ENCODE results near the gene NT5E.

NT5E gene

GRCh38 chr6:85458782-85459181 is 8.9 kb downstream of the NT5E start:
- no peaks in the 10 kb centered on the region for H3K79me1 ChIP-seq (ENCODE audit: low read length)
- H3K14ac ChIP-seq (ENCODE audit: low read length), result no peak overlapping the region
- no peak overlapping the region for H2AFZ ChIP-seq (ENCODE audit: insufficient read depth, low read length, poor library complexity)
- H2AK5ac ChIP-seq (ENCODE audit: low read length), result no peak overlapping the region
- no peak overlapping the region for H3K23ac ChIP-seq (ENCODE audit: low read length)
- H3K9me3 ChIP-seq (ENCODE audit: insufficient read depth, low read depth, low read length), result peaks cover 2% of the 10 kb centered on the region
- H3K18ac ChIP-seq (ENCODE audit: low read length), result no peak overlapping the region
- H3K4ac ChIP-seq (ENCODE audit: low read depth, low read length), result no peak overlapping the region
- H3K4me3 ChIP-seq (ENCODE audit: low read depth, low read length), result no peak overlapping the region
- no peak for DNase-seq
- H4K91ac ChIP-seq (ENCODE audit: low read depth, low read length), result no peak overlapping the region
- no peak overlapping the region for H3K9ac ChIP-seq (ENCODE audit: low read length)
- H3K36me3 ChIP-seq (ENCODE audit: control insufficient read depth in 1 of 2, insufficient read depth in 2 of 2, low read length in 2 of 2), result no peaks in the 10 kb centered on the region
- no peaks in the 10 kb centered on the region for H3K79me2 ChIP-seq (ENCODE audit: control insufficient read depth, insufficient read depth, low read length, poor library complexity)
- no peak overlapping the region for H4K8ac ChIP-seq (ENCODE audit: low read depth, low read length)
- WGBS (ENCODE audit: extremely low coverage, insufficient coverage, insufficient read length), result no CpG with 5 or more reads among the region's 3 CpGs
- no peak overlapping the region for H2BK5ac ChIP-seq (ENCODE audit: low read depth, low read length, poor library complexity)
- H3K27ac ChIP-seq (ENCODE audit: low read depth, low read length), result no peak overlapping the region
- no peak overlapping the region for H2BK12ac ChIP-seq (ENCODE audit: low read length)
- H2BK120ac ChIP-seq (ENCODE audit: insufficient read depth, low read length, poor library complexity), result no peak overlapping the region
- no peak overlapping the region for H4K12ac ChIP-seq (ENCODE audit: low read depth, low read length)
- H3K27me3 ChIP-seq (ENCODE audit: insufficient read depth, low read length), result no peaks in the 10 kb centered on the region
- H3K4me2 ChIP-seq (ENCODE audit: low read length), result no peak overlapping the region
- peaks cover 0 to 2% of the 10 kb centered on the region in 2 experiments for H3K4me1 ChIP-seq (ENCODE audit: control insufficient read depth in 1 of 2, insufficient read depth in 2 of 2, low read length in 2 of 2)

DNA sequence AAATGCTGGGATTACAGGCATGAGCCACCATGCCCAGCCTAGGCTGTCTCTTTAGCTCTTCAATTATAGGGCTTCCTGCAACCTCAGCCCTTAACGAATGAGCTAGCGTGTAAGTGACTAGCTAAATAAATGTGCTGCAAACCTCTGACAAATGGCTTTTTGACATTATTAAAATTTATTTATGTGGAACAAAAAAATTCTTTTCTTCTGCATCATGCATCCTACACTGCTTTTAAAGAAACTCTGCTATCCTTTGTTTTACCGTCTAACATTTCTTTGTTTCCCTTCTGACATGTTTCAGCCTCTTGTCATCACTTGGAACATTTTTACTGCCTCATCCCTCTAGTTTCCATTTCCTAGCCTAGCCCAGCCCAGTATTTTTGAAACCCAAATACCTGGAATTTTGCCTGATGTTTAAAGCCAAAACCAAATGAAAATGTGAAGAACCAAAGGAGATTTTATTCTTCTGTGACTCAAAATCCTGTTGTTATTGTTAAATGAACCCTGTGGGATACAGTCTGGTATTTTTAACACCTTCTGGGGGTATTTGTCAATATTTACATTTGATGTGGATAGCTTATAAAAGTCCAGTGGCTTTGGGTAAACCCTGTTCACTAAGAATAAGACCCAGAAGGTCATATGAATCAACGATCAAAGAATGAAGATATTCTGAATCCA is 9.5 kb downstream of the NT5E start:
- no peak overlapping the region for H2AK5ac ChIP-seq (ENCODE audit: low read length)
- no peak overlapping the region for H3K4me3 ChIP-seq (ENCODE audit: low read depth, low read length)
- peak in 1 of 2 donors; percentile 12 for DNase-seq
- H2BK12ac ChIP-seq (ENCODE audit: low read length), result no peak overlapping the region
- WGBS (ENCODE audit: extremely low coverage, insufficient coverage, insufficient read length), result no CpG with 5 or more reads among the region's 4 CpGs
- H3K4ac ChIP-seq (ENCODE audit: low read depth, low read length), result no peak overlapping the region
- H3K9me3 ChIP-seq (ENCODE audit: insufficient read depth, low read depth, low read length), result peaks cover 2% of the 10 kb centered on the region
- no peak overlapping the region for H4K8ac ChIP-seq (ENCODE audit: low read depth, low read length)
- no peak overlapping the region for H3K14ac ChIP-seq (ENCODE audit: low read length)
- H3K4me2 ChIP-seq (ENCODE audit: low read length), result no peak overlapping the region
- no peaks in the 10 kb centered on the region for H3K36me3 ChIP-seq (ENCODE audit: control insufficient read depth in 1 of 2, insufficient read depth in 2 of 2, low read length in 2 of 2)
- no peaks in the 10 kb centered on the region for H3K27me3 ChIP-seq (ENCODE audit: insufficient read depth, low read length)
- H3K79me1 ChIP-seq (ENCODE audit: low read length), result no peaks in the 10 kb centered on the region
- H2BK120ac ChIP-seq (ENCODE audit: insufficient read depth, low read length, poor library complexity), result no peak overlapping the region
- H4K91ac ChIP-seq (ENCODE audit: low read depth, low read length), result no peak overlapping the region
- H3K27ac ChIP-seq (ENCODE audit: low read depth, low read length), result no peak overlapping the region
- H3K4me1 ChIP-seq (ENCODE audit: control insufficient read depth in 1 of 2, insufficient read depth in 2 of 2, low read length in 2 of 2), result peaks cover 0 to 2% of the 10 kb centered on the region in 2 experiments
- H3K23ac ChIP-seq (ENCODE audit: low read length), result no peak overlapping the region
- H3K9ac ChIP-seq (ENCODE audit: low read length), result no peak overlapping the region
- H2AFZ ChIP-seq (ENCODE audit: insufficient read depth, low read length, poor library complexity), result no peak overlapping the region
- H3K18ac ChIP-seq (ENCODE audit: low read length), result no peak overlapping the region
- H4K12ac ChIP-seq (ENCODE audit: low read depth, low read length), result no peak overlapping the region
- H3K79me2 ChIP-seq (ENCODE audit: control insufficient read depth, insufficient read depth, low read length, poor library complexity), result no peaks in the 10 kb centered on the region
- H2BK5ac ChIP-seq (ENCODE audit: low read depth, low read length, poor library complexity), result no peak overlapping the region

DNA sequence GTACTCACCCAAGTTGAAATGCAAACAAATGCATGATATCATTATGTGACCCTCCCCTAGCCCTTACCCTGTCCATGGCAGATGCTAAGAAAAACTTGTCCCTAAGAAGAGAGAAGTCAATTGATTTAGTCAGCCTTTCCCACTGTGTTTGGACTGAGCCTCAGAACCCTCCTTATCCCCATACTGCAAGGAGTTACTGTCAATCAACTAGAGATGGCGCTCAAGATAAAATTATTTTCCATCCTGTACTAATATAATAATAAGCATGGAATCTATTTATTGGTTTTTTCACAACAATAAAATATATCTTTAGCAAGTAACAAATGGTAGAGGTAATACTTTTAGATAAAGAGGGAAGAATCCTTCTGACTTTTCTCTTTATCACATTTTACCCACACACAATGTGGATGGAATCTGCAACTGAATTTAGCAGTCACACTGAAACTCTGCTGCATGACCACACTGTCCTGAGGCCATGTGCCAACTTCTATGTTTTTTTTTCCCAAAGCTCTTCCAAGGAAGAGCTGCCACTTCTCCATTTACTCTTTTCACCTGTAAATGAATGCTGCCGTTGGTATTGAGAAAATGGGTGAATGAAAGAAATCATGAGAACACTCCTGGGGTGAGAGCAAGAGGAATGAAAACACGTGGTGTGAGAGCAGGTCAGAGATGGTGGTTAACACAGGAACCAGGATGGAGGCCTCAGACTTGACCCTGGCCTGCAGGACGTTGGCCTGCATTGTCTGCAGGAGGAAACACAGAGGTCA is 10.5 kb downstream of the NT5E start:
- Histone ChIP-seq H3K4me3 (ENCODE audit: low read depth, low read length) (no peak overlapping the region), H3K36me3 (ENCODE audit: control insufficient read depth in 1 of 2, insufficient read depth in 2 of 2, low read length in 2 of 2) (no peaks in the 10 kb centered on the region), H3K79me2 (ENCODE audit: control insufficient read depth, insufficient read depth, low read length, poor library complexity) (no peaks in the 10 kb centered on the region), H2BK120ac (ENCODE audit: insufficient read depth, low read length, poor library complexity) (no peak overlapping the region), H2BK12ac (ENCODE audit: low read length) (no peak overlapping the region), H4K8ac (ENCODE audit: low read depth, low read length) (no peak overlapping the region), H2BK5ac (ENCODE audit: low read depth, low read length, poor library complexity) (no peak overlapping the region), H3K4me2 (ENCODE audit: low read length) (no peak overlapping the region), H3K4ac (ENCODE audit: low read depth, low read length) (no peak overlapping the region), H2AK5ac (ENCODE audit: low read length) (no peak overlapping the region), H3K14ac (ENCODE audit: low read length) (no peak overlapping the region), H4K12ac (ENCODE audit: low read depth, low read length) (no peak overlapping the region), H3K27me3 (ENCODE audit: insufficient read depth, low read length) (no peaks in the 10 kb centered on the region), H2AFZ (ENCODE audit: insufficient read depth, low read length, poor library complexity) (no peak overlapping the region), H3K27ac (ENCODE audit: low read depth, low read length) (no peak overlapping the region), H3K9ac (ENCODE audit: low read length) (no peak overlapping the region), H3K18ac (ENCODE audit: low read length) (no peak overlapping the region), H3K23ac (ENCODE audit: low read length) (no peak overlapping the region), H4K91ac (ENCODE audit: low read depth, low read length) (no peak overlapping the region), H3K79me1 (ENCODE audit: low read length) (no peaks in the 10 kb centered on the region), H3K4me1 (ENCODE audit: control insufficient read depth in 1 of 2, insufficient read depth in 2 of 2, low read length in 2 of 2) (peaks cover 0 to 2% of the 10 kb centered on the region in 2 experiments), H3K9me3 (ENCODE audit: insufficient read depth, low read depth, low read length) (peaks cover 2% of the 10 kb centered on the region)
- WGBS (ENCODE audit: extremely low coverage, insufficient coverage, insufficient read length), result no CpG with 5 or more reads among the region's 4 CpGs
- no peak for DNase-seq

GRCh38 chr6:85460921-85461797 is 11.3 kb downstream of the NT5E start:
- H2BK5ac ChIP-seq (ENCODE audit: low read depth, low read length, poor library complexity), result no peak overlapping the region

More at GRCh38 chr6:85460921-85461797, 11.3 kb downstream of the NT5E start:
- WGBS (ENCODE audit: extremely low coverage, insufficient coverage, insufficient read length), result no CpG with 5 or more reads among the region's 4 CpGs
- Histone ChIP-seq H4K8ac (ENCODE audit: low read depth, low read length) (no peak overlapping the region), H3K4me1 (ENCODE audit: control insufficient read depth in 1 of 2, insufficient read depth in 2 of 2, low read length in 2 of 2) (peaks cover 0 to 2% of the 10 kb centered on the region in 2 experiments), H3K18ac (ENCODE audit: low read length) (no peak overlapping the region), H4K91ac (ENCODE audit: low read depth, low read length) (no peak overlapping the region), H3K9ac (ENCODE audit: low read length) (no peak overlapping the region), H2AFZ (ENCODE audit: insufficient read depth, low read length, poor library complexity) (no peak overlapping the region), H3K4ac (ENCODE audit: low read depth, low read length) (no peak overlapping the region), H4K12ac (ENCODE audit: low read depth, low read length) (no peak overlapping the region), H3K27ac (ENCODE audit: low read depth, low read length) (no peak overlapping the region), H2BK120ac (ENCODE audit: insufficient read depth, low read length, poor library complexity) (no peak overlapping the region), H3K36me3 (ENCODE audit: control insufficient read depth in 1 of 2, insufficient read depth in 2 of 2, low read length in 2 of 2) (no peaks in the 10 kb centered on the region), H2BK12ac (ENCODE audit: low read length) (no peak overlapping the region), H3K4me2 (ENCODE audit: low read length) (no peak overlapping the region), H2AK5ac (ENCODE audit: low read length) (no peak overlapping the region), H3K27me3 (ENCODE audit: insufficient read depth, low read length) (no peaks in the 10 kb centered on the region), H3K23ac (ENCODE audit: low read length) (peak overlapping the region; percentile 18), H3K79me2 (ENCODE audit: control insufficient read depth, insufficient read depth, low read length, poor library complexity) (no peaks in the 10 kb centered on the region), H3K9me3 (ENCODE audit: insufficient read depth, low read depth, low read length) (peaks cover 2% of the 10 kb centered on the region), H3K4me3 (ENCODE audit: low read depth, low read length) (no peak overlapping the region), H3K14ac (ENCODE audit: low read length) (no peak overlapping the region), H3K79me1 (ENCODE audit: low read length) (no peaks in the 10 kb centered on the region)
- no peak for DNase-seq
